Esophagus squamous epithelium (tissue), 4 donors: ENCODE measurements around the gene MYRFL.

Source experiments
- POLR2A ChIP-seq, 4 donors: fragments of 450-650 bp; IDR thresholded peaks; one replicate each; pipeline ENCODE4 v1.6.1; 2017; ENCODE audit warnings: antibody characterized with exemption in 4 of 4, mild to moderate bottlenecking in 4 of 4, moderate library complexity in 3 of 4
- TF ChIP-seq, protein P1 (sequence below), 6 experiments: fragments of 450-650 bp in 4 of 6; fragments of 200-600 bp in 2 of 6; sonication (generic) in 2 of 6; IDR thresholded peaks; one replicate each; pipeline ENCODE4 v1.5.1; 2016 to 2019; ENCODE audit warnings: antibody characterized with exemption in 6 of 6, mild to moderate bottlenecking in 4 of 6, moderate library complexity in 4 of 6

DNA sequence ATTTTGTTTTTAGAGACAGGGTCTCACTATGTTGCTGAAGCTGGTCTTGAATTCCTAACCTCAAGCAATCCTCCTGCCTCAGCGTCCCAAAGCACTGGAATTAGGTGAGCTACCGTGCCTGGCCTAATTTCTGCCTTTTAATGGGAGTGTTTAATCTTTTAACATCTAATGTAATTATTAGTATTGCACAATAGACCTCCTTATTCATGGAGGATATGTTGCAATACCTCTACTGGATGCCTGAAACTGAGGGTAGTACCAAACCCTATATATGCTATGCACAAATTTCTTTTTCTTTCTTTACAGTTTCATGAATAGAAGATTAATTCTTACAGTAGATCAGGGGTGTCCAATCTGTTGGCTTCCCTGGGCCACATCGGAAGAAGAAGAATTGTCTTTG, 47.8 kb downstream of the MYRFL start:
- no peak for TF ChIP-seq POLR2A (IDR thresholded peaks at IDR 0.05)
- TF ChIP-seq, protein P1, sequence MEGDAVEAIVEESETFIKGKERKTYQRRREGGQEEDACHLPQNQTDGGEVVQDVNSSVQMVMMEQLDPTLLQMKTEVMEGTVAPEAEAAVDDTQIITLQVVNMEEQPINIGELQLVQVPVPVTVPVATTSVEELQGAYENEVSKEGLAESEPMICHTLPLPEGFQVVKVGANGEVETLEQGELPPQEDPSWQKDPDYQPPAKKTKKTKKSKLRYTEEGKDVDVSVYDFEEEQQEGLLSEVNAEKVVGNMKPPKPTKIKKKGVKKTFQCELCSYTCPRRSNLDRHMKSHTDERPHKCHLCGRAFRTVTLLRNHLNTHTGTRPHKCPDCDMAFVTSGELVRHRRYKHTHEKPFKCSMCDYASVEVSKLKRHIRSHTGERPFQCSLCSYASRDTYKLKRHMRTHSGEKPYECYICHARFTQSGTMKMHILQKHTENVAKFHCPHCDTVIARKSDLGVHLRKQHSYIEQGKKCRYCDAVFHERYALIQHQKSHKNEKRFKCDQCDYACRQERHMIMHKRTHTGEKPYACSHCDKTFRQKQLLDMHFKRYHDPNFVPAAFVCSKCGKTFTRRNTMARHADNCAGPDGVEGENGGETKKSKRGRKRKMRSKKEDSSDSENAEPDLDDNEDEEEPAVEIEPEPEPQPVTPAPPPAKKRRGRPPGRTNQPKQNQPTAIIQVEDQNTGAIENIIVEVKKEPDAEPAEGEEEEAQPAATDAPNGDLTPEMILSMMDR (IDR thresholded peaks at IDR 0.05): no peak
